Erythroblast (primary cell): Measurements from ENCODE around the gene RBM8A.

ENCODE experiments used
- GATA1 ChIP-seq: IDR thresholded peaks from 2 replicates; pipeline ENCODE4 v1.6.1; 2011; ENCODE audit warnings: low read depth, mild to moderate bottlenecking, control low read depth, low read length, moderate library complexity
- POLR2A ChIP-seq: IDR thresholded peaks from 2 replicates; pipeline ENCODE4 v1.6.1; 2011; ENCODE audit warnings: mild to moderate bottlenecking, low read length

DNA sequence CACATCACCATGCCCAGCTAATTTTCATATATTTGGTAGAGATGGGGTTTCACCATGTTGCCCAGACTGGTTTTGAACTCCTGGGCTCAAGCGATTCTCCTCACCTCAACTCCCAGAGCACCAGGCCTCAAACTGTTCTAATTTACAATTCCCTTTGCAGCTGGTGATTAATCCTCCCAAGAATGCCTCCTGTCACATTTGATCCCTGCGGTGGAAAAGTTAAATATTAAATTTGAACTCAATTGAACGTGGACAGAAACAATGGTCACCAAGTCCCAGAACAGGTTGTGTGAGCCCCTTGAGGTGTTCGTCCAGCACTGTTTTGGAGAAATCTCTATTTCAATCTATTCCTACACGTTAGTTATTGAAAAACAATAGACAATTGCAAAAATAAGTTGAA, 39.7 kb downstream of the RBM8A start:
- TF ChIP-seq POLR2A (no peak), GATA1 (no peak)
